Smooth muscle cell (in vitro differentiated cells): Measurements from ENCODE around the gene DUSP10. TPM values are rescaled to one million over a fixed set of nuclear protein-coding genes. Genes with fewer than 3 reads are reported as not detected.

Experiments used
- DNase-seq: peaks from one replicate; lab custom pipeline; 2025; ENCODE audit not compliant: unreplicated experiment; lab: John Stamatoyannopoulos, UW
- H2AFZ ChIP-seq: fragments of 200-600 bp; sonication (generic); 2 replicates; pipeline ENCODE4 v1.6.0; 2016; ENCODE audit warnings: antibody characterized with exemption, low read depth, mild to moderate bottlenecking
- H3F3A ChIP-seq: fragments of 200-600 bp; sonication (generic); 2 replicates; pipeline ENCODE4 v1.6.0; 2017; ENCODE audit warnings: antibody characterized with exemption, low read depth
- H3K27ac ChIP-seq: fragments of 200-600 bp; sonication (generic); 2 replicates; pipeline ENCODE4 v1.5.1; 2016; ENCODE audit warnings: low read depth, mild to moderate bottlenecking
- H3K27me3 ChIP-seq: fragments of 200-600 bp; sonication (generic); 2 replicates; pipeline ENCODE4 v1.6.1; 2016; ENCODE audit warnings: low read depth, mild to moderate bottlenecking
- H3K36me3 ChIP-seq: fragments of 200-600 bp; sonication (generic); 2 replicates; pipeline ENCODE4 v1.5.1; 2016; ENCODE audit warnings: low read depth
- H3K4me1 ChIP-seq: fragments of 200-600 bp; sonication (generic); 2 replicates; pipeline ENCODE4 v1.5.1; 2016; ENCODE audit warnings: low read depth
- H3K4me2 ChIP-seq: fragments of 200-600 bp; sonication (generic); 2 replicates; pipeline ENCODE4 v1.6.0; 2016; ENCODE audit warnings: mild to moderate bottlenecking
- H3K4me3 ChIP-seq: fragments of 200-600 bp; sonication (generic); 2 replicates; pipeline ENCODE4 v1.5.1; 2016; ENCODE audit warnings: mild to moderate bottlenecking
- H3K79me2 ChIP-seq: fragments of 200-600 bp; sonication (generic); 2 replicates; pipeline ENCODE4 v1.6.0; 2016; ENCODE audit warnings: low read depth, mild to moderate bottlenecking
- H3K9ac ChIP-seq: fragments of 200-600 bp; sonication (generic); 2 replicates; pipeline ENCODE4 v1.6.0; 2016; ENCODE audit warnings: low read depth
- H3K9me3 ChIP-seq: fragments of 200-600 bp; sonication (generic); replicated peaks from 2 replicates; pipeline ENCODE4 v1.5.1; 2016; ENCODE audit warnings: low read depth
- H4K20me1 ChIP-seq: fragments of 200-600 bp; sonication (generic); 2 replicates; pipeline ENCODE4 v1.6.0; 2016; ENCODE audit warnings: low read depth
- WGBS: methylation state at CpG from one replicate; pipeline ENCODE4 v1.1.7; 2016; ENCODE audit warnings: low lambda C conversion rate; 5-methylcytosine and 5-hydroxymethylcytosine counted together
- polyA plus RNA-seq: library from polyadenylated mRNA; unstranded; fragments of >200 nt; fragmentation: Nextera tagmentation; extraction: Ambion mirVana; gene quantifications from 2 replicates; pipeline ENCODE4 v1.2.1, GENCODE V29; 2016
- total RNA-seq: library from RNA; depleted of rRNA; stranded (reverse); fragments of >200 nt; gene quantifications from 2 replicates; pipeline ENCODE4 v1.2.3, GENCODE V29; 2014
- TF ChIP-seq, protein P1 (sequence below): fragments of 200-600 bp; sonication (generic); IDR thresholded peaks from 2 replicates; pipeline ENCODE4 v1.5.1; 2017; ENCODE audit warnings: borderline replicate concordance, mild to moderate bottlenecking, antibody characterized with exemption; ENCODE audit not compliant: insufficient read depth, poor library complexity, severe bottlenecking

Gene DUSP10
- total and polyA plus RNA-seq, 2 experiments from 2014 or later = 49.7 to 104 TPM

- no peaks in the 10 kb centered on the region for H3F3A ChIP-seq
These were observed 77.6 kb downstream of the DUSP10 start for GRCh38 chr1:221664253-221664652.

DNA sequence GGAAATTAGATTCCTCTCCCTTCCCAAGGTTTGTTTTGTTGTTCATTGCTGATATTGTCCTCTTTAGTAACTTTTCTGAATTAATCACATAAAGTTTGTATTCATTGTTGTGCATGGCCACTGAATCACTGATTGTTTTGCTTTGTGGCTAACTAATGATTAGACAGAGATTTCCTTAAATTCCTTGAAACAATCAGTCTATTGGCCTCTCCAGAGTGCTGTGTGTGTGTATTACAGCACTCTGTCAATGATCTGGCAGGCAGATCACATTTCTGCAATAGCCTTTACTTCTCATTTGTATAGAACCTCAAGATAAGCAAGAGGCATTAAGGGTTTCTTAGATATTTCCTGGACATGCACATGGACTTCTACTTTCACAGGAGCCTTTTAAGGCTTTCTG lies 78.6 kb downstream of the DUSP10 start:
- H4K20me1 ChIP-seq = no peaks in the 10 kb centered on the region
- H3K9ac ChIP-seq = no peak overlapping the region
- TF ChIP-seq, protein P1, sequence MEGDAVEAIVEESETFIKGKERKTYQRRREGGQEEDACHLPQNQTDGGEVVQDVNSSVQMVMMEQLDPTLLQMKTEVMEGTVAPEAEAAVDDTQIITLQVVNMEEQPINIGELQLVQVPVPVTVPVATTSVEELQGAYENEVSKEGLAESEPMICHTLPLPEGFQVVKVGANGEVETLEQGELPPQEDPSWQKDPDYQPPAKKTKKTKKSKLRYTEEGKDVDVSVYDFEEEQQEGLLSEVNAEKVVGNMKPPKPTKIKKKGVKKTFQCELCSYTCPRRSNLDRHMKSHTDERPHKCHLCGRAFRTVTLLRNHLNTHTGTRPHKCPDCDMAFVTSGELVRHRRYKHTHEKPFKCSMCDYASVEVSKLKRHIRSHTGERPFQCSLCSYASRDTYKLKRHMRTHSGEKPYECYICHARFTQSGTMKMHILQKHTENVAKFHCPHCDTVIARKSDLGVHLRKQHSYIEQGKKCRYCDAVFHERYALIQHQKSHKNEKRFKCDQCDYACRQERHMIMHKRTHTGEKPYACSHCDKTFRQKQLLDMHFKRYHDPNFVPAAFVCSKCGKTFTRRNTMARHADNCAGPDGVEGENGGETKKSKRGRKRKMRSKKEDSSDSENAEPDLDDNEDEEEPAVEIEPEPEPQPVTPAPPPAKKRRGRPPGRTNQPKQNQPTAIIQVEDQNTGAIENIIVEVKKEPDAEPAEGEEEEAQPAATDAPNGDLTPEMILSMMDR = no peak
- no peak for DNase-seq
- no peak overlapping the region for H3K27ac ChIP-seq
- H3K4me2 ChIP-seq = no peak overlapping the region
- no peaks in the 10 kb centered on the region for H3K79me2 ChIP-seq
- H3K36me3 ChIP-seq = no peaks in the 10 kb centered on the region
- no peak overlapping the region for H2AFZ ChIP-seq
- no peaks in the 10 kb centered on the region for H3K4me1 ChIP-seq
- H3K27me3 ChIP-seq = no peaks in the 10 kb centered on the region
- H3F3A ChIP-seq = no peaks in the 10 kb centered on the region
- H3K4me3 ChIP-seq = no peak overlapping the region
- H3K9me3 ChIP-seq = no peaks in the 10 kb centered on the region

More at GRCh38 chr1:221664253-221664652, 77.6 kb downstream of the DUSP10 start:
- no peak for DNase-seq
- Histone ChIP-seq H3K79me2 (no peaks in the 10 kb centered on the region), H3K36me3 (no peaks in the 10 kb centered on the region), H3K9me3 (no peaks in the 10 kb centered on the region), H3K4me3 (no peak overlapping the region), H3K27ac (no peak overlapping the region), H2AFZ (no peak overlapping the region), H3K9ac (no peak overlapping the region), H3K4me1 (no peaks in the 10 kb centered on the region), H3K4me2 (no peak overlapping the region), H3K27me3 (no peaks in the 10 kb centered on the region), H4K20me1 (no peaks in the 10 kb centered on the region)
- TF ChIP-seq, protein P1 = no peak
- WGBS = 33% methylated on average over 1 of the region's 1 CpG

DNA sequence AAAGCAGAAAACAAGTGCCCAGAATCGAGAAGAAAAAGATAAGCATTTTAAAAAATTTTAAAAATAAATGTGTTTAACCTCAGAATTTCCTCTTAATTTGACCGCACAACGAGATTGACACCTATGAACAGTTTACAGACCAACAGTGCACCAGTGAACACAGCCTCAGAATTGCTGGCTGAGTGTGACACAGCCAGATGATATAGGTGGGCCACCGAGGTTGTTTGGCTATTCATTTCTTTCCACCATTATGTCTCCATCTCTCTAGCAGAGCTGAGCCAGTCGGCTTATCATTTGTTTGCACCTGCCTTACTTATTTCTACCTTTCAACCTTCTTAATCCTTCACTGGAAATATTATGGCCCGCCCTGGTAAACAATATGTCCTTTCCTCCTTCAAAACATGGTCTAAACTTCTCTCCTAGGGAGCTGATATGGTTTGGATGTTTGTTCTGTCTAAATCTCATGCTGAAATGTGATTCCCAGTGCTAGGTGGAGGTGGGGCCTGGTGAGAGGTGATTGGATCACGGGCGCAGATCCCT lies 86.1 kb downstream of the DUSP10 start:
- Histone ChIP-seq H3K4me1 (no peaks in the 10 kb centered on the region), H3K36me3 (no peaks in the 10 kb centered on the region), H3K4me2 (no peak overlapping the region), H3K9ac (no peak overlapping the region), H3K27me3 (no peaks in the 10 kb centered on the region), H3F3A (no peaks in the 10 kb centered on the region), H3K9me3 (no peaks in the 10 kb centered on the region), H4K20me1 (no peaks in the 10 kb centered on the region), H3K27ac (no peak overlapping the region), H2AFZ (no peak overlapping the region), H3K79me2 (no peaks in the 10 kb centered on the region), H3K4me3 (no peak overlapping the region)
- 87% methylated on average over 8 of the region's 8 CpGs for WGBS
- DNase-seq = no peak
- TF ChIP-seq, protein P1 = no peak
